HG03575 (cell line): ENCODE results near the gene RNF152.
"Not testable (repeated sequence)": the region's sequence is repeated elsewhere in the genome, so short reads cannot be mapped to it uniquely, and the experiment has no call there.

Experiments used
- ATAC-seq: cut with Tn5 transposase; IDR thresholded peaks from one replicate; pipeline ENCODE4 v1.9.1; 2021; ENCODE audit not compliant: unreplicated experiment, insufficient number of reproducible peaks, low FRiP score; ENCODE audit errors: extremely low read depth

Gene RNF152

DNA sequence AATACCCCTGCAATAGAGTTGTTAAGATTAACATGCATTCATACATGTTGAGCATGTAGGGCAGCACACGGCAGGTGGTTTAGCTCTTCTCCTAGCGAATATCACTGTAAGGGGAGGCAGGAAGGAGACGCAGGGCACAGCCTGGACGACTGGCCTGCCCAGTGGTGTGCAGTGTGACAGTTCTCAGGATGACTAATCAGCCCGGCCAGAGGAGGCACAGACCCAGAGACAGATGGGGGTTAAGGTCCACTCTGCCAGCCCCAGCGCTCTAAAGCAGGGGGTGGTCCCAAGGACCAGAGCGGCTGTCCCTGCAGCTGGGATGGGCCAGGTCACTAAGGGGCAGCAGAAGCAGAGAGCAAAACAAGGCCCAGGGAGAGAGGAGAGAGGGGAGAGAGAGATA lies 63.7 kb downstream of the RNF152 start:
- no peak for ATAC-seq

- ATAC-seq: no peak
These were observed 65.2 kb downstream of the RNF152 start for GRCh38 chr18:61827591-61827990.

DNA sequence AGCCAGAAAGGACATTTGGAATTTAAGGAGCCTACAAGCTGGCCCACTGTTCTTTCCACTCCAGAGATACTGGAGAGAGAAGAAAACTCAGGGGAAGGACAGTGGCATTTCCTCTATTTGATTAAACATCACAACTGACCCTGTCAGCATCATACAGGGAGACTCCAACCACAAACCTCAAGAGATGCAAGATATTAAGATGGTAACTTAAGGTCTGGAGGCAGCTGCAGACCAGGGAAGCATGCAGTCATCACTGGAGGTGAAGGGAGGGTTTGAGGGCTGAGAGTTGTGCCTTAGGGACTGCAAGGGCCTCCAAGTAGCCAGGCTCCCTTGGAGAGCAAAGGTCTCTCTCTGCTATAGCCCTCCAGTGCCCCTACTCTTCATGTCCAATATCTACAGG lies 67.4 kb downstream of the RNF152 start:
- no peak for ATAC-seq

GRCh38 chr18:61824733-61825363 lies 68.0 kb downstream of the RNF152 start:
- no peak for ATAC-seq

- no peak for ATAC-seq
These were observed 69.2 kb downstream of the RNF152 start for GRCh38 chr18:61823595-61823994.

GRCh38 chr18:61822879-61823278 lies 69.9 kb downstream of the RNF152 start:
- ATAC-seq: no peak

DNA sequence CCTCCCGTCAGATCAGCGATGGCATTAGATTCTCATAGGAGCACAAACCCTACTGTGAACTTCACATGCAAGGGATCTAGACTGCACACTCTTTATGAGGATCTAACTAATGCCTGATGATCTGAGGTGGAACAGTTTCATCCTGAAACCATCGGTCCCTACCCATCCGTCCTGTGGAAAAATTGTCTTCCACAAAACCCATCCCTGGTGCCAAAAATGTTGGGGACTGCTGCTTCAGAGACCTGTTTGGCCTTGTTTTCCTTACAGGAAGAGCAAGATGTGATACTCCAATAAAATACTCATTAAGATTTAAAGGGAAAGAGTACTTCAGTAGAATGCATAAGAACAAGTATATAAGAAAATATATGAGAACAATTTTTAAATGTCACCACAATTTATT lies 71.1 kb downstream of the RNF152 start:
- no peak for ATAC-seq

DNA sequence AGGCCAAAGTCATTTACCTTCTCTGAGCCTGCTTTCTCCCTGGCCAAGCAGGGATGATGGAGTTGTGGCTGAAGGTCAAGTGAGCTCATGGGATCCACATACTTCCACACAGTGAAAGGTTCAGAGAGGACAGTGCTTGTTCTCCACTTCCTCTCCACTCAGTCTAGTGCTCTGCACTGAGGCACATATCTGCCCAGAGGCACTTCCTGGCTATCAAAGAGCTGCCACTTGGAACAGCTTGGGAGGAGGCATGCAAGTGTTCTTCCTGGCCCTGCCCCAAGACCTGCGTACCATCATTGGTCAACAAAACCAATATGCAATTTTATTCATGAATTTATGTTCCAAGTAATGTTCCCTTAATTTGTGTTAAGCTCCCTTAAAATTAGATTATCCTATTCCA lies 71.9 kb downstream of the RNF152 start:
- no peak for ATAC-seq

DNA sequence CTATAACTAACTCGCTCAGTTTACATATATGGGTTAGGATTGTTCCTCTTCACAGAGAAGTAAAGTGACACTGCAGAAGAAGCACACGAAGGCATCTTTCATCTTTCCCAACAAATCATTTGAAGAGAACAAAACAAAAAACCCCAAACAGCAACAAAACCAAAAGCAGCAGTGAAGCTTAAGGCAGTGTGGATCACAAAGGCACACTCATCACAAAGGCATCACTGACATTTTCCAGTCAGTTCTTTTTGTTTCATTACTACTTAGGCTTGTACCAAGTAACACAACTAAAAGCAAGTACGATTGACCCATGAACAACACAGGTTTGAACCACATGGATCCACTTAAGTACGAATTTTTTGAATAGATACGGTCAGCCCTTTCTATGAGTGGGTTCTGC lies 75.7 kb downstream of the RNF152 start:
- ATAC-seq: no peak

- no peak for ATAC-seq
These were observed 76.8 kb downstream of the RNF152 start for GRCh38 chr18:61815885-61816470.

DNA sequence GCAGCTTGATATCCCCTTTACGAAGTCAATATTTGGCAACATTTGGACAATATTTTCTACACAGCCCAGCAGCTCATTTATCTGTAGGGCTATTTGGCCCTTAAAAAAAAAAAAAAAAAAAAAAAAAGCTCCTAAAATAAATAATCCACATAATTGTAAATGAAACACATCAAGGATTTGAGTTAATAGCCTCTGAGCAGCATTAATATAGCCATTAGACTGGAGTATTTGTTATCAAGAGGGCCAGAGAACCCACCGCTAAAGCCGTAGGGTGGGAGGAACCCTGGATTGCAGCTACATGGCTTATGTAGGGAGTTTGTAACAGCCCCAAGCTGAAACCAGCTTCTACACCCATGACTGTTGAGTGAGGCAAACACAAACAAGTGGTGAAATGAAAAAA lies 84.5 kb downstream of the RNF152 start:
- ATAC-seq: no peak

- ATAC-seq: no peak
These were observed 89.4 kb downstream of the RNF152 start for GRCh38 chr18:61803393-61803792.

GRCh38 chr18:61797696-61798590 lies 94.9 kb downstream of the RNF152 start:
- ATAC-seq: no peak

GRCh38 chr18:61791031-61791430 lies 101.8 kb downstream of the RNF152 start:
- ATAC-seq: no peak

- not testable (repeated sequence) for ATAC-seq
These were observed 105.7 kb downstream of the RNF152 start for GRCh38 chr18:61787011-61787670.

GRCh38 chr18:61785588-61785987 lies 107.2 kb downstream of the RNF152 start:
- no peak for ATAC-seq

- ATAC-seq: no peak
These were observed 108.0 kb downstream of the RNF152 start for GRCh38 chr18:61784834-61785233.

DNA sequence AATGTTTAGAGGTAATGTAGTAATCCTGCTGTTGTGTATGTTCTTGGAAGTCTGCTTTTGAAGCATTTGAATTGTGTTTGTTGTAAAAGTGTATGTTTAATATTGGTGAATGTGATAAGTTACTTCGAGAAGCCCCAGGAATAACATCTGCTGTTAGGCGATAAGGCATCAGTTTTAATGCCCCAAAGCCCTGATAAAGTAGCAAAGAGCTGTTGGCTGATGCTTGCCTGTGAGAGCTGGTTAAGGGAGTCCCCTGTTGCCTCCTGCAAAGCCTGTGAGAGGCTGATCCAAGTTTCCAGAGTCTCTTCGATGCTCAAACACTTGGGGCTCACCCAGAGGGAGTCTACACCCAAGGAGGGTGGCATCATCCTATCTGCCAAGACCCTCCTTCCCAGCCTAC lies 110.3 kb downstream of the RNF152 start:
- ATAC-seq: no peak

- ATAC-seq: not testable (repeated sequence)
These were observed 116.6 kb downstream of the RNF152 start for GRCh38 chr18:61776201-61776600.

- ATAC-seq: no peak
These were observed 118.0 kb downstream of the RNF152 start for GRCh38 chr18:61774846-61775245.
